G401 (cell line): Measurements from ENCODE around the gene PIGM. TPM values are rescaled to one million over a fixed set of nuclear protein-coding genes. Genes with fewer than 3 reads are reported as not detected.
"Not testable (repeated sequence)": the region's sequence is repeated elsewhere in the genome, so short reads cannot be mapped to it uniquely, and the experiment has no call there.

Source experiments
- DNase-seq: peaks from one replicate; pipeline ENCODE4 v3.0.0-alpha.2; 2015; ENCODE audit warnings: low spot score
- in situ Hi-C: cut with HindIII; loops from 2 replicates; pipeline ENCODE4 v1.10.0; 2016; ENCODE audit warnings: low sequenced_read_pairs, mixed read lengths
- total RNA-seq: library from RNA; depleted of rRNA; stranded (reverse); fragments of >200 nt; shearing (Covaris generic); gene quantifications from 2 replicates; pipeline ENCODE4 v1.2.3, GENCODE V29; 2014

PIGM gene
- total RNA-seq, 1 experiment from 2014 or later: 3.2 TPM

DNA sequence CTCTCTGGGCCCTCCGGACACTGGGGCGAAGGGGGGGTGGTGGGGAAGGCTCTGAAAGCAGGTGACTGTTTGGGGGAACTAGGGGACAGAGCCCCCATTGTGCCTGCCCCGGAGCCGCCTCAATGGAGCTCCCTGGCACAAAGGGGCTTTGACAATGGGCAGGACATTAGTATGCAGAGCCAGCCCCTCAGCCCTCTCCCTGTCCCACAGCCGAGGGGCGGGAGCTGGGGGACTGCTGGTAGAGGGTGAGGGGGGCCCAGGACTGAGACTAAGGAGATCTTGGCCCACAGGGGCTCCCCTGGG lies 30.4 kb upstream of the PIGM start:
- DNase-seq: peak; percentile 44
- in situ Hi-C loops: no loop called here

DNA sequence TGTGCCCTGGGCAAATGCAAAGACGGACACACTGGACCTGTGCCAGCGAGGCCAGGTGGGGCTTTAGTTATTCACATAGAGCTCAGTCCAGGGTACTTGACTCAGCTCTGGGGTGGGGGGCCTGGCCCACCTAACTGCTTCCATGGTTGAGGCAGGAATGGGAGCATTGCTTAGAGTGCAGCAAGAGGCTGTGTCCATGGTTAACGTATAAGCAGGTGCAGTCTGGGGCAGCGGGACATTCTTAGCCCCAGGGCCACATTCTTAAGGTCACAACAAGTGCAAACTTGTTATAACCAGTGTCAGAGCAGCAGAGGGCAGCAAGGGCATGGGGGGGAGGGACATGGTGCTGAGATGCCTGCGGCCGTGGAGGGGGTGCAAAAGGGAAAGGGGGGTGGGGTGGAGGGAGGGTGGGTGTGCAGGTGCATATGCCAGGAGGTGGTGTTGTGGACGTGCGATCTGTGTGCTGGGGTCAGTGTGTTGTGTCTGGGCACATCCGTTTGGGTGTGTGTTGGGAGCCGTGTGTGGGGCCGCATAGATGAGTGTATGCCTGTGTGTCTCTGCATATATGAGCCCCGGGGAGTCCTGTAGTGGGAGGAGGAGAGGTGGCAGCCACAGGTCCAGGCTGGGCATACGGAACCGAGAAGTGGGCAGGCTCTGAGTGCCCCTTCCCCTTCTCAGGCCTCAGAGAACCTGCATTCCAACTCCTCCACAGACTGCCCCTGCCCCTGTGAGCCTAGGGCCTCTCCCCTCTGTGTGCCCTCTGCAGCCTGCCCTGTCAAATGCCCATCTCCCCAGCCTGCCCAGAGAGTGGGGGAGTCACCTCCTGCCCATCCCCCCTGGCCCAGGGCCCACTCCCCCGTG lies 29.8 kb upstream of the PIGM start:
- no peak for DNase-seq
- in situ Hi-C loops: no loop called here

DNA sequence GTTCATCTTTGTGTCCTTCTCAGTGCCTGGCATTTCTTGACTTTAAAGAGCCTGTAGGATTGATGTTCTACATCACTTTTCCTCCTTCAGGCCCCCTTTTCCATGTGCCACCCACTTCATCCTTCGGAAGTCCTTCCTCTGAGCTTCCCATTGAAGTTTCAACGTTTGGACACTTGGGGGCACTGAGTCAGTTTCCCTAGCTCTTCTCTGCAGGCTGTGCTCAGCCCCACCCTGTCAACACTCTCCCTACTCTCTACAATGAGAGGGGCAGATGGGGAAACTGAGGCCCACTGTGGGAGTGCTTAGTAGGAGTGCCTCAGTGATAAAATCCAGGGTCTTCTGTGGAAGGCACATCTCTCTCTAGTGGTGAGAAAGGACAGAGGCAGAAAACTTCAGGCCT lies 26.3 kb upstream of the PIGM start:
- in situ Hi-C loops: no loop called here
- peak; percentile 67 for DNase-seq

- DNase-seq: no peak
- in situ Hi-C loops: no loop called here
These were observed 24.9 kb upstream of the PIGM start for GRCh38 chr1:160056648-160057169.

- in situ Hi-C loops: no loop called here
- DNase-seq: no peak
These were observed 22.0 kb upstream of the PIGM start for GRCh38 chr1:160053548-160054365.

DNA sequence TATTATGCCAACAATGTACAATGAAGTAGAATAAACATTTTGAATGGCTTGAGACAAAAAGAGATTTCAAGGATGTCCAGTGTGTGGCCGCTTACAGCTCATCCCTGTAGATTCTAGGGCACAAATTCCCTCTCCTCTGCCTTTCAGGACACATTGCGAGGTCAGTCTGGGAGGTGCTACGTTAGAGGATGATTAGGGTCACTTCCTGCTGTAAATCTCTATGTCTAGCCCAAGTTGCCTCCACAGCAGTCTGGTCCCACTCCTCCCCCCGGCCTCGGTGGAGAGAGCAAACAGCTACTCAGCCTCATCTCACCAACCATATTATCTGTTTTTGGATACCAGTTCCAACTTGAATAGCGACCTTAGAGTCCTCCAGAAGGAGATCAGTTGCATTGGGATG lies 21.1 kb upstream of the PIGM start:
- DNase-seq: no peak

GRCh38 chr1:160050619-160051018 lies 18.8 kb upstream of the PIGM start:
- no peak for DNase-seq
- in situ Hi-C loops: no loop called here

More for the DNA sequence above, 21.1 kb upstream of the PIGM start:
- in situ Hi-C loops: no loop called here

- in situ Hi-C loops, DNase-seq: not testable (repeated sequence)
These were observed 18.4 kb upstream of the PIGM start for GRCh38 chr1:160050182-160050581.

GRCh38 chr1:160049101-160049500 lies 17.3 kb upstream of the PIGM start:
- no peak for DNase-seq
- in situ Hi-C loops: no loop called here

DNA sequence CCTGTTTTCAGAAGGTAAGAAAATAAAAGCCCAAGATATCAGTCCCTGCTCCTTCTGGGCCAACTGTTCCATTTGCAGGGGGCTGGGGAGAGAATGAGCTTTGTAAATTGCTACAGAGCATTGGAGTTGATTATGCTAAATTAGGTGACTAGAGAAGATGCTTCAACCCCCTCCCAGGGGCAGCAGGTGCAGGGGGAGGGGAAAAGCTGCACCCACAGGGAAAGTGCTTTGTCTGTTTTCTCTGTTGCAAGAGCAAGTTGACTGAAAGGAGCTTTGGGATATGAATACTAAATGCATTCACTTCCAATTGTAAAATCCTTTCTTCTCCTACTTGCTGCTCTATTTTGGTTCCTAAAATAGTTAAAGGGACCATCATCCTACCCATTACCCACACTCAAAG lies 16.5 kb upstream of the PIGM start:
- no peak for DNase-seq
- in situ Hi-C loops: no loop called here

GRCh38 chr1:160047111-160047991 lies 15.6 kb upstream of the PIGM start:
- DNase-seq: no peak
- in situ Hi-C loops: no loop called here

GRCh38 chr1:160046494-160047110 lies 14.8 kb upstream of the PIGM start:
- DNase-seq: peak; percentile 68
- in situ Hi-C loops: no loop called here

GRCh38 chr1:160045653-160046052 lies 13.9 kb upstream of the PIGM start:
- DNase-seq: no peak
- in situ Hi-C loops: no loop called here

DNA sequence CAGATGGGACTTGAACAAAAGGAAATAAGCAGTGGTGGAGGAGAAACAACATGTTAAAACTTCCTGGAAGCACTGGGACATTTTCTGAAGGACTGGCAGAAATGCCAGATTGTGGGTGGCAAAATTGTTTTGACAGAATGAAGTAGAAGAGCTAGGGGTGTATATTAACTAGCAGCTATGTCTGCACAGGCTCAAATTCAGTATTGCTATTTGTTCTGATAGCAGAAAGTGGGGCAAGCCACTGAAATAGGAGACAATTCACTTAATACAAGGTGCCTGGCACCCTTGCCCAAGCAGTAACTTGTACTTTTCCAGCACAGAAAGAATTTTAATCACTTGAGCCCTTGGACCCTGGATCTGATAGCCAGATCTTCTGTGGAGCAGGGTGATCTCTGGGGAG lies 11.8 kb upstream of the PIGM start:
- no peak for DNase-seq
- in situ Hi-C loops: no loop called here

DNA sequence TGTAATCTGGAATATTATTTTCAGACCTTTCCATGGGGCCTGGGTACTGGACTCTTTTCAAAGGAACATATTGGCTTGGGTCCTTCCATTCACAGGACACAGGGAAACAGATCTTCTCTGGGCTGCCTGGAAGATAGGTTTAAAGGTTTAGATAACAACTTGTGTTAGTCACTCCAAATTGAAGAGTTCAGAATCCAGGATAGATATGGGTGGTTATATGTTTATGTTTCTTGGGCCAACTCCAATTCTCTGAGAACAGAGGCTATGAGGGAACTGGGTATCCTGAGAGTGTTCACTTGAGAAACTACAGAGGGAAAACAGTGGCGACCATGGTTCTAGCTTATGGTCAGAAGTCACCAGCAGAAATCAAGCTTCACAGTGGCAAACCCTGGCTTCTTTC lies 8.7 kb upstream of the PIGM start:
- DNase-seq: no peak
- in situ Hi-C loops: no loop called here

DNA sequence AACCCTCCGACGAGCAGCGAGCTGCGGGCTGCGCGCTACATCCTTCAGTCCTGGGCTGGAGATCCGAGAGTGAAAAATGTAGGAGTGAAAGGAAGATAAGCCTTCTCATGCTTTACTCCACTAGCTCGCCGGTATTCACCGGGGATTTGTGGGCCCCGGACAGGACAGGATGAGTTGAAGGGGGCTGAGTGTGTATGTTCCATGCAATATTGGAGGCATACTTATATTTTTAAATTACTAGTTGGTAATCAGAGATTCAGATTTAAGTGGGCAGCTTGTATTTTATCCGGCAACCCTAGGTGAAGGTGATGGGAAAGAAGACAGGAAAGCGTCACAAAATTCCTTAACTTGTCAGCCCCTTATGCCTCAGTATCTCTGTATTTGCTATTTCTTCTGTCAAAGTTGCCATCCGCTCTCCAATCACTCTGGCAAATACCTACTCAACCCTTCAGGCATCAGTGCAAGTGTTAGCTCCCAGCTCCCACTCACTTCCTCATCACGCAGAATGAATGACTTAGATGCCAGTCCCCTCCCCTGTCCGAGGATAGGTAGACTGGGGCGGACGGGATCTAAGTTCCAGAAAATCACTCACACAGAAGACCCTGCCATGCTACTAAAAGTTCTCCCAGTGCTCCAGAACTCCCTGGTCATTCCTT lies 503 bp upstream of the PIGM start:
- DNase-seq: peak; percentile 64
- in situ Hi-C loops: no loop called here

DNA sequence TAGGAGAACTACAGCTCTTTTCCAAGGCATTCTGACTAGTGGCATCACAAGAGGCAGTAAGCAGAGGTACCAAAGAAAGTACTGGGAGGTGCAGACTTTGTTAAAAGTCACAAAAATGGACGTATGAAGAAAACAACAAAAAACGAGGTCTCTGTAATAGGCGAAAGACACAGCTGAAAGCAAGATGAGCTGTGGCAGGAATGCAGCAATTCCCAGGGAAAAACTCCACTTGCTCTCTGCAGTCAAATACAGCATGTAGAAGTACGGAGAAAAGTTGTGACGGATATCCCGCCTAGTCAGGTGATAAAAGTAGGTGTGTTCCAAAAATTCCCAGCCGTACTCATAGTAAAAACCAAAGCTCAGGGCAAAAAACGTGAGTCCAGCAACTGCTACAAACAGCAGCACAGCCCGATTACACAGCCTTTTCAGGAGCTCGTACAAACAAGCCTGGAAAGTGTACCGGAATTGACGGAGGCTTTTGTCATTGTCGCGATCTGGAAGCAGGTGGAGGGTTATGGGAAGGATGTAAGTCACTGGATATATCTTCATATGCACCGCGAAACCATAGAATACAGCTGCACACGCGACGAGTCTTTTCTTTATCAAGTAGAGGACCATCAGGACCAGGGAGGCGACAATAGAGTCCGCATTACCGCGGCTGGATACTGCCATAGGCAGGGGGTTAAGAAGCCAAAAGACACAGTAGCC lies 979 bp downstream of the PIGM start:
- DNase-seq: peak; percentile 44
- in situ Hi-C loops: no loop called here

DNA sequence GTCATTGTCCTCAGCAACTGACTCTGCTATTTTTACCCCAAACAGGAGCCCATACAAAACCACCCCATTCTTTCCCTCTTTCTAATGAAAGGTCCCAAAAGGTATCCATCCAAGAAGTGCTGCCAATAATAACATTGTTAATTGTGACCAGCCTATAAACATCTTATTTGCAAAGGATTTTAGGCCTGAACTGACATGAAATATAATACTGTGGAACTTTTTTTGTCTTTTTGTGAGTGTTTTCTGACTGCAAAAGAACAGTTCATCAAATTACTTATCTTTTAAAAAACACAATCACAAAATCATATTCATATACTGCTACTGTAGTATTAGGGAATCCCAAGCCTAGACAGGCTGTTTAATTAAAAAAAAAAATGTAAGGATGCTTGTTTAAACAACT lies 3.4 kb downstream of the PIGM start:
- in situ Hi-C loops: no loop called here
- no peak for DNase-seq
